Fibroblast of skin of left biceps (primary cell): Measurements from ENCODE around the gene DPP3.
A peak's percentile ranks its signal among the peaks of the same experiment; 100 is the strongest.

ENCODE experiments used
- DNase-seq, 2 experiments: peaks; one replicate each; pipeline ENCODE4 v3.0.0-alpha.2; 2013; ENCODE audit warnings: low read depth in 2 of 2

DPP3 gene

GRCh38 chr11:66465373-66466224 lies 14.6 kb upstream of the DPP3 start:
- no peak for DNase-seq

GRCh38 chr11:66466225-66467033 lies 13.8 kb upstream of the DPP3 start, which contains the start of gene PELI3:
TSS of gene PELI3 (plus strand) at chr11:66466905. CDS start at chr11:66468129, 1,224 bp downstream.
- DNase-seq: peak; percentile 75 to 78

- no peak for DNase-seq
These were observed 13.1 kb upstream of the DPP3 start for GRCh38 chr11:66467034-66467659.

GRCh38 chr11:66467756-66468155 lies 12.5 kb upstream of the DPP3 start:
- DNase-seq: no peak

GRCh38 chr11:66468691-66469090 lies 11.5 kb upstream of the DPP3 start:
- DNase-seq: no peak

GRCh38 chr11:66469441-66469840 lies 10.8 kb upstream of the DPP3 start:
- no peak for DNase-seq

GRCh38 chr11:66470015-66470414 lies 10.2 kb upstream of the DPP3 start:
- DNase-seq: no peak

- no peak for DNase-seq
These were observed 9.1 kb upstream of the DPP3 start for GRCh38 chr11:66471142-66471541.

GRCh38 chr11:66472054-66472453 lies 8.2 kb upstream of the DPP3 start:
- DNase-seq: no peak

GRCh38 chr11:66473167-66473566 lies 7.1 kb upstream of the DPP3 start:
- DNase-seq: no peak

- no peak for DNase-seq
These were observed 6.4 kb upstream of the DPP3 start for GRCh38 chr11:66473608-66474515.

- DNase-seq: no peak
These were observed 4.7 kb upstream of the DPP3 start for GRCh38 chr11:66475349-66476172.

- DNase-seq: no peak
These were observed 3.9 kb upstream of the DPP3 start for GRCh38 chr11:66476173-66476840.

GRCh38 chr11:66476841-66477251 lies 3.4 kb upstream of the DPP3 start:
- DNase-seq: no peak

- DNase-seq: no peak
These were observed 2.7 kb upstream of the DPP3 start for GRCh38 chr11:66477263-66478201.

GRCh38 chr11:66478729-66479393 lies 1.4 kb upstream of the DPP3 start:
- no peak for DNase-seq

- peak in 1 of 2 experiments; percentile 9 for DNase-seq
These were observed 679 bp upstream of the DPP3 start for GRCh38 chr11:66479394-66480116.
